ENCODE results near the gene ZCCHC24.

The ZCCHC24 gene

DNA sequence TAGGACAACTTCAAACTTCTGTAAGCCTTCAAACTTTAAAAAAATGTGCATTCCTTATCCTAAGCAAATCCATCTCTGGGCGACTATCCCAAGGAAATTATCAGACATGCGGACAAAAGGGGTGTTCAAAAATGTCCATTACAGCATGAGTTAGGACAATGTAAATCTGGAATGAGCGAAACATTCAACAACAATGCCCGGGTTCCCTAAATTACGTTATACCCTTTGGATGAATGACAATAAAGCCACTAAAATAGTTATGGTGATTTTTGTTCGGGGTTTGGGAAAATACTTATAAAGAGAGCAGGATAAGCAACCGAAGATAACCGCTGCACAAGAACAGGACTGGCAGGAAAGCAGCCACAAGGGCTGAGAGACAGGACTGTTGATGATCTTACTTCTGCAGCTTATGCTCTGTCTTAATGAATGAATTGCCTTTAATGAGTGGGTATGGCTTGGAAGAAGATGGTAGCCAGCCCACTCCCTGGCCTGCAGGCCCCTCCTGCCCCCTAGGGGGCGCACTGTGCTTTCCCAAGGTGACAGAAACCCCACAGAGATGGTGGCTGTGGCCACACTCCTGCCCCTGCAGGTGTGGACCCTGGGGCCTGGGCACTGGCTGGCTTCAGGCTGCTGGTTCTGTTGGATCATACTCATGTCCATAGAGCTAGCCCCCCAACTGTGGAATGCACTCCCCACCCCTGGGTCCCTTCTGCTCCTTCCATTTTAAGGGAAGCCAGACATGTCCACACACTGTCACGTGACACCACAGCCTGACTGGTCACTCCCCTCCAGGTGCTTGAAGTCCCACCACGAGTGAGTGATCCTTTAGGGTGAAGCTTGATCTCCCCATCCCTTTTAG lies 45.0 kb downstream of the ZCCHC24 start:
- peak in 1 of 2 donors; percentile 10 for DNase-seq (ENCODE audit: low read depth in 1 of 2, low spot score in 1 of 2)

DNA sequence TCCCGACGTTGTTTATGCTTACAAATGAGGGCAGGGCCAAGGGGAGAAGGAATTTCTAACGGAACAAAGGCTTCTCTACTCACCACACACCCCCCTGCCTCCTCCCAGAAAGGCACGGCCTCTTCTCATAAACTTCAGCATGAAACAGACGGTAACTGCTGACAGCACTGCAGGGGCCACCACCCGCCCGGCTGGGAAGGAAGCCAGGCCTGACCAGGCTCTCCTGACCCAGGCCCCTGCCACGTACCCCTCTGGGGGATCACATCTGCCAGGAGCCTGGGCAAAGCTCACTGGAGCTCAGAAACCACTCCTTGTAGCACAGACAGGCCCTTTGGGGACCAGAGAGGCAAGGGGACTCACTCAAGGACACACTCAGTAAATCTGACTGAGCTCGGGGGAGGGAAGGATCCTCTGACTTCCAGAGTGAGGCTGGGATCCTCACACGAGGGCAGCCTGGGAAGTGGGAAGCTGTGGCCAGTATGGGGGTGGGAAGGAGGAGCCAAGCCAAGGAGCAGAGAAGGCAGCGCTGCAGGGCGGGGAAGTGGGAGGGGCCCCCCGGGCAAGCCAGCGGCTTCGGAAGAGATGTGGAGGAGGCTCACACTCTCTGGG lies 46.1 kb downstream of the ZCCHC24 start:
- DNase-seq (ENCODE audit: low read depth in 1 of 2, low spot score in 1 of 2) = no peak

GRCh38 chr10:79398642-79399041 lies 46.8 kb downstream of the ZCCHC24 start:
- DNase-seq (ENCODE audit: low read depth in 1 of 2, low spot score in 1 of 2) = no peak

GRCh38 chr10:79397575-79398303 lies 47.7 kb downstream of the ZCCHC24 start:
- no peak for DNase-seq (ENCODE audit: low read depth in 1 of 2, low spot score in 1 of 2)

- DNase-seq (ENCODE audit: low read depth in 1 of 2, low spot score in 1 of 2) = no peak
Observed at GRCh38 chr10:79397051-79397450, 48.4 kb downstream of the ZCCHC24 start.

DNA sequence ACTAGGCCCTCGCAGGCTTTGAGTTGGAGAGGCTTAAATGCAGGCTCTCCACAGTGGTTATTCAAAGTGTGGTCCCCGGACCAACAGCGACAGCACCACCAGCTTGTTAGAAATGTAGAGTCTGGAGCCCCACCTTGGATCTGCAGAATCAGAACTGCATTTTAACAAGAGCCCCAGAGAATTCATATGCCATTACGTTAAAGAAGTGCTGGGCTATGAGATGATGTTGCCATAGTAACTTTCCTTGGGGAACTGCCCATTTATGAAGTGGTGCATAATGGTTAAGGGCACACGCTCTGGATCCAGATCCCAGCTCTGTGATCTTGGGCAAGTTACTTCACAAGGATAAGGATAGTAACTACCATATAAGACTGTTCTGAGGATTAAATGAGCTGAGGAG lies 48.9 kb downstream of the ZCCHC24 start:
- DNase-seq (ENCODE audit: low read depth in 1 of 2, low spot score in 1 of 2) = no peak

DNA sequence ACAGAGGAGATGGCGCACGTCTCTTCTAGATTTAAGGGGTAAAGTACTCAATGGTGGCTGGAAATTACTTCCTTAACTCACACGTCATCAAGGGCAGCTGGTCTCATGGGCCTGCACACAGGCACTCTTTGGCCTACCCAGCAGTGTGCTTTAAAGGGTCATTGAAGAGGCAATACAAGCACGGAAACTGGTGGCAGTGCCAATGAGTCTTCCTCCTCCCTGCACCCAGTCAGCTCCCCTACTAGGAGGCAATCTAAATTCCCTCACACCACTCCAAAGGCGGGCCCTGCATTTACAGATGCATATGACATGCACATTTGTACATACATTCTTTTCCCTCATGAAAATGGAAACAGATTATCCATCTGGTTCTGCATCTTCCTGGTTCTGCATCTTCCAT lies 50.8 kb downstream of the ZCCHC24 start:
- DNase-seq (ENCODE audit: low read depth in 1 of 2, low spot score in 1 of 2) = no peak

DNA sequence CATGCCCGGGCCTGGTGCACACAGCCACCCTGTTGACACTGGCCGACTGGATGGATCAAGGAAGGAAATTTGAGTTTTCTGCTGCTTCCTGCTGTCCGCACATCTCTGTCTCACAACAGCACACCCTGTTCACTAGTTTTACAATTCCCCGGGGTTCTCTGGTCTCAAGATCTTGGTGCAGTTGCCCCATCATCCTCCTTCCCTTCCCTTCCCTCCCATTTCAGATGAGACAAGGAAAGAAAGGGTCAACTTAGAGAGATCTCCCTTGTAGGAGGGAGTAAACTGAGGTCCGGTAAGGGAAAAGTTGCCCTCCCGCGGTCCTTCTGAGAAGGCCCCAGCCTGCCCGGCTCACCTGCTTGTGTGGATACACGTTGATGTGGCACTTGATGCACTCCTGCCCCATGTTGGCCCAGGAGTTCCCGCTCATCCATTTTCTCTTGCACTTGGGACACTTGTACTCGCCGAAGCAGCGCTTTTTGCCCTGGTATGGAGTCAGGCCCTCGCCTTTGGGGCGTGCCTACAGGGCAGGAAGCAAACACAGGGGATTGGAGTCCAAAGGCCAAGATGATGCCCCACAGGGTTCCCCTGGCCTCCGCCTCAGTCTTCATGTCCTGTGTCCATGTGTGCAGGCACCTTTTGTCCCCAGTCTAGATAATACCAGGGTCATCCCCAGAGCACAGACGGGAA lies 51.4 kb downstream of the ZCCHC24 start:
- no peak for DNase-seq (ENCODE audit: low read depth in 1 of 2, low spot score in 1 of 2)

GRCh38 chr10:79393221-79393923 lies 52.1 kb downstream of the ZCCHC24 start:
- DNase-seq (ENCODE audit: low read depth in 1 of 2, low spot score in 1 of 2) = no peak

DNA sequence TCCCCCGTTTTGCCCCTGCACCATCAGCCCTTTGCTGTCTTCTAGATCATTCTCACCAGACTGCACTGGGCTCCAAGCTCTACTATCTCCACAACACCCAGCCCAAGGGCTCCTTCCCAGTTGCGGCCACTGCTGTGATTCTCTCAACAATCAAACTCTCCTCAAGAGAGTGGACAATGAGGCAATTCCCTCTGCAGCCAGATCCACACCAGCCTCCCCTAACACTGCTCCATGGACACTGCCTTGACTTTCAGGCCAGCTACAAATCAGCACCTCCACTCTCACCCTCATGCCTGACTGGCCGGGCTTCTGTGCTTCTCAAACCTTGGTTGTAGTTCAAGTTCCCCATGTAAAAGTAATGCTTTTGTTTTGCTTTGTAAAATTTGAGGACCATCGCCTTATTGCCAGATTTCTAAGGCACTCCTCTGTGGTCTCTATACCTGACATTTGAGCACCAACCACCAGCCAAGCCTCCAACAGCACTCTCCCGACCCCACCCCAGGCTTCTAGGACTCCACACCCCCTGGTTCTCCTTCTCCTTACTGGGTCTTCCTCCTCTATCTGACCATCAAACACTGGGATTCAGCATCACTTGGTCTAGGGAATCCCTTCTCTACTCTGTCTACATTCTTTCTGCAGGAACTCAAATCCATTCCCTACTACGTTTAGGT lies 52.8 kb downstream of the ZCCHC24 start:
- DNase-seq (ENCODE audit: low read depth in 1 of 2, low spot score in 1 of 2) = no peak

GRCh38 chr10:79392020-79392398 lies 53.4 kb downstream of the ZCCHC24 start:
- DNase-seq (ENCODE audit: low read depth in 1 of 2, low spot score in 1 of 2) = no peak

- no peak for DNase-seq (ENCODE audit: low read depth in 1 of 2, low spot score in 1 of 2)
Observed at GRCh38 chr10:79391231-79392019, 54.0 kb downstream of the ZCCHC24 start.

- no peak for DNase-seq (ENCODE audit: low read depth in 1 of 2, low spot score in 1 of 2)
Observed at GRCh38 chr10:79390551-79391229, 54.7 kb downstream of the ZCCHC24 start.

- no peak for DNase-seq (ENCODE audit: low read depth in 1 of 2, low spot score in 1 of 2)
Observed at GRCh38 chr10:79390057-79390456, 55.4 kb downstream of the ZCCHC24 start.

DNA sequence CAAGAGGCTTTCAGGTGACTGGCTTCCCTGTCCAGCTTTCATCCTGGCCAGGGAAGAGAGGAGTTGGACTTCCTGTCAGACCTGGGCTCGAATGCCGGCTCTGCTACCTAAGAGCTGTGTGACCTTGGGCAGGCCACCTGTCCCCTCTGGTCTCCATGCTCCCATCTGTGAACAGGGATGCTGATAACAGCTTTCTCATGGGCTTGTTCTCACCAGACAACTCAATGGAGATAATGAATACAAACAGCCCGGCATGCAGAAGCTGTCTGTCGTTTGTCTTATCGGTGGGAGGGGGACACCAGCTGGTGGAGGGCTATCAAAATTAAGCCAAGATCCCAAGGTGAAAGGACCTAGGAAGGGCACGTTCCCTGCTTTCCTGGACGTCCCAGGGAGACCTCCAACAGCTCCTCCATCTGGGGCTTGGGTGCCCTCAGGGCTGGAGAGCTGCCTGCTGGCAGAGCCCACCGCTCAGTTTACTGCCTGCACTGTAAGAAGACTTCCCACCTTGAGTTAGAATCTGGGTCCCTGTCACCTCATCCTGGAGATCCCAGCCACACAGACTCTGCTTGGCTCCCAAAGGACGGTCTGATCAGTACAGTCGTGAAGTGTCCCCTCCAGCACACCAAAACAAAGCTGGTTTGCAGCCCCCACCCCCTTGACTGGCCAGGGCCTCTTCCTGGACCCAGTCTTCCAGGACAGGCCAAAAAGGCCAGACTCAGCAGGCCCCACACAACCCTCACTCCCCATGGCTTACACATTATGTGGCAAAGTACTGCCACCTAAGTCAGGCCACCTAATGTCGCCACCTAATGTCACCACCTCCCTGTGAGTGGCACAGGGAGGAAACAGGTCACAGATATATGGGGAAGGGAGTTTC lies 57.2 kb downstream of the ZCCHC24 start:
- no peak for DNase-seq (ENCODE audit: low read depth in 1 of 2, low spot score in 1 of 2)

DNA sequence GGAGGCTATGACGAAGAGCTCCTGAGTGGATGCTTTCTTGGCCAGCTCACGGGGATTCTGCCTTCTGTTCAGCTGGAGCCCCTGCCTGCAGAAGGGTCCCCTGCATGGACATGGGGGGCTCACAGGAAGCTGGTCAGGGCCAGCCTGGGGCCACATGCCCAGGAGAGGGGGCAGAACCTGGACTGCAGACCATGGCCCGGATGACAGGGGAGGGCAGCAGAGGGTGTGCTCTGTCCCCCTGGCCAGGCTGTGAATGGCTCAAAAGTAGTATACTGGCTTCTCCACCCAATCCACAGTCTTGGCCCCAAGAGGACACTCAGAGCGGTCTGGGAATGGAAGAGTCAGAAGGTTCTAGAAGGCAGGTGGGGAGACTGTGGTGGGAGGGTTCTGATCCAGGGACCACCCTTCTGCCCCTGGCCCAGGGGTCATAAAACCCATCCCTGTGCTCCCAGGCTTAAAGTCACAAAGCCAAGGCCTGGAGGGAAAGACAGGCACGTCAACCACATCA lies 57.9 kb downstream of the ZCCHC24 start:
- no peak for DNase-seq (ENCODE audit: low read depth in 1 of 2, low spot score in 1 of 2)

DNA sequence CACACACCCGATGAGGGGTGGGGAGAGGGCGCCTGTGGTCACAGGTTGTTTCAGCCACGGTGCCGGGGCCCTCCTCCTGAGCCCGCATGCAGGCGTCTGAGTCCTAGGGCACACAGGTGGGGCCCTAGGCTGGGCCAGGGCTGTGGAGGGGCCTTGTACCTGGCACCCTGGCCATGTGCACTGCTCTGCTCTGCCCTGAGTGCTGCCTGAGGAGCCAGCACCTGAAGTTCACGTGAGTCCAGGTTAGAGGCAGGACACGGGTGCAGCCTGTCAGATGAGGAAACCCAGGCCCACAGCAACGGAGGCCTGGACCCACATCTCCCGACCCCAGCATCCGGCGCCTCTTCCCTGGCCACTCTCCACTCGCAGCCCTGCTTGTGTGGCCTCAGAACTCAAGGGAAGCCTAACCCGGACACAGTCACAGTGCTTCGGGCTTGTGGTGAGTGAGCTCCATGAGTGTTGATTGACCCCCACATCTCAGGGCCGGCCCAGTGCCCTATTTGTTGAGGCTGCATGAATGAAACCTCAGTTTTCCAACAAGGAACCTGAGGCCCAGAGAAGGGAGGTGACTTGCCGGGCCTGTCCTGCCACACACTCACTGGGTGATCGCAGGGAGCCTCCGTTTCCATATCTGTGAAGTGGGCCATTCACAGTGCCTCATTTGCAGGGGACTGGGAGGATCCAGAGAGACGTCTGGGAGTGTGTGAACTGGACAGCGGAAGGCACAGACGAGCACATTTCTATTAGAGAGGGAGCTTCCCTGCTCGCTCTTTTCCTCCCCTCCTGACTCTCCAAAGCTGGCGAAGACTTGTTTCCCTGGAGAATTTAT lies 58.6 kb downstream of the ZCCHC24 start:
- DNase-seq (ENCODE audit: low read depth in 1 of 2, low spot score in 1 of 2) = no peak
